GM21381 (cell line): ENCODE measurements around the gene MUC22.
"Not testable (repeated sequence)": the region's sequence is repeated elsewhere in the genome, so short reads cannot be mapped to it uniquely, and the experiment has no call there.

Experiments
- ATAC-seq: cut with Tn5 transposase; IDR thresholded peaks from one replicate; pipeline ENCODE4 v1.9.1; 2021; ENCODE audit warnings: mild to moderate bottlenecking, moderate library complexity; ENCODE audit not compliant: unreplicated experiment

The MUC22 gene

DNA sequence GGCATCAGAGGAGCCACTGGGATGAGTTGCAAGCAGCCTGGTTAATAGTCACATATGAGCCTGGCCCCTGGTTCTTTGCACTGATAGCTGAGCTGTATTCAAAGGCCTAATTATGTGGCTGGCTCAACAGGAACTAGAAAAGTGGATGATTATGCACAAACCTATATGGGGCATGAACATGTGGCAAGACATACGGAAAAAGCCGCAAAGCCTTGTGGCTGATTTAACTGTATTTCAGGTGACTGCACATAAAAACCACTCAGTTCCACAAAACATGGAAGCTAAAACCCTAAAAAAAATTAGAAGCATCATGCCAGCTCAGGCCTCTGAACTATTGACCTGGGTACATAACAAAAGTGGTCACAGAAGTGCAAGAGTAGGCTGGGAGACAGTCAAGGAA is 13.0 kb upstream of the MUC22 start:
- ATAC-seq: no peak

DNA sequence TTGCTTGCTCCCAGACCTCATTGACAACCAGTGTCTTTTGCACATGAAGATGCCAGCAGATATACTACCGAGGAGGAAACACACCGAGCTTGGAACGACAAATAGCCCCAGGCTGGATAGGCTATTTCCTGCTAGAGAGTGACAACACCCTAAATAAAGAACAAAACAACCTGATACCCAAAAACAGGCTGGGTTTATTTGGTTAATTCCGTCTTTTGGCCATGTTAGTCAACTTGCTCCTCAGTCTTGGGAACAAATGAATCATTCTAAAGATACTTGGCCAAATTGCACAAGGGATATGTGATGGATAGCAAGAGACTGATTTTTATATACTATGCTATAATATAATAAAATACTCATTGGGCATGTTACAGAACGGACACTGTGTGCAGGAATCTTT is 11.5 kb upstream of the MUC22 start:
- no peak for ATAC-seq

- ATAC-seq: not testable (repeated sequence)
Measured at GRCh38 chr6:31000067-31000860, 10.0 kb upstream of the MUC22 start.

- no peak for ATAC-seq
Measured at GRCh38 chr6:31001281-31001888, 8.9 kb upstream of the MUC22 start.

GRCh38 chr6:31002471-31002870 is 7.8 kb upstream of the MUC22 start:
- no peak for ATAC-seq

GRCh38 chr6:31004794-31005193 is 5.5 kb upstream of the MUC22 start:
- no peak for ATAC-seq

DNA sequence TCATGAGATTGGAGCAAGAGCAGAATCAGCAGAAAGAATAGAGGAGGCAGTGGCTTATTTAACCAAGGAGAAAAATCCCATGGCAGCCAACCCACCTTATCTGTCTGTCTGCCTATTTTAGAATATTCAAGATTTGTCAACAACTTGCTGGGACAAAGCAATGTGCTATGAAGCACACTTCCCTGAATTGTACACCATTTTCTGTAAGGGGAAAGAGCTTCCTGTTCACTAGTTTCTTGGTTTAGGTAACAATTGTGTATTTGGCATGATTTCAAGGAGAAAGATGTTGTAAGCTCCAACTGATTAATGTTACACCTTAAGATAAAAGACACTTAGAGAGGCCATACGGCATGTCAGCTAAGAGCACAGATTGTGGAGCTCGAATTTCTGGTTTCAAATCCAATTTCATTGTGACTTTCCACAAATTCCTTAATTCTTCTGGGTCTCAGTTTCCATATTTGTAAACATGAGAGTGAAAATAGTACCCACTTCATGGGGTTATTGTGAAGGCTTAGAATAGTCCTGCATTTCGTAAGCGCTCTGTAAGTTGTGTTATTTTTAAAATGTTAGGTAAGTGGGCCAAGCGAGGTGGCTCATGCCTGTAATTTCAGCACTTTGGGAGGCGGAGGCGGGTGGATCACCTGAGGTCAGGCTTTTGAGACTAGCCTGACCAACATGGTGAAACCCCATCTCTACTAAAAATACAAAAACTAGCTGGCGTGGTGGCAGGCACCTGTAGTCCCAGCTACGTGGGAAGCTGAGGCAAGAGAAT is 4.8 kb upstream of the MUC22 start:
- no peak for ATAC-seq

GRCh38 chr6:31007694-31008093 is 2.6 kb upstream of the MUC22 start:
- ATAC-seq: no peak

GRCh38 chr6:31008165-31008564 is 2.1 kb upstream of the MUC22 start:
- ATAC-seq: no peak

- no peak for ATAC-seq
Measured at GRCh38 chr6:31009731-31010130, 543 bp upstream of the MUC22 start.

DNA sequence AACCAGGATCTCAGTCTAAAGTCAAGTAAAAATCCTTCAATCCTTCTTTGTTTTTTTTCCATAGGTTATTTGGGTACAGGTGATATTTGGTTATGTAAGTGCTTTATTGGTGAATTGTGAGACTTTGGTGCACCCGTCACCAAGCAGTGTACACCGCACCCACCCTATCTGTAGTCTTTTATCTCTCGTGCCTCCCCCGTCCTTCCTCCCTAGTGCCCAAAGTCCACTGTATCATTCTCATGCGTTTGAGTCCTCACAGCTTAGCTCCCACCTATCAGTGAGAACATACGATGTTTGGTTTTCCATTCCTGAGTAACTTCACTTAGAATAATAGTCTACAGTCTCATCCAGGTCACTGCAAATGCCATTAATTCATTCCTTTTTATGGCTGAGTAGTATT is 879 bp downstream of the MUC22 start:
- ATAC-seq: no peak

DNA sequence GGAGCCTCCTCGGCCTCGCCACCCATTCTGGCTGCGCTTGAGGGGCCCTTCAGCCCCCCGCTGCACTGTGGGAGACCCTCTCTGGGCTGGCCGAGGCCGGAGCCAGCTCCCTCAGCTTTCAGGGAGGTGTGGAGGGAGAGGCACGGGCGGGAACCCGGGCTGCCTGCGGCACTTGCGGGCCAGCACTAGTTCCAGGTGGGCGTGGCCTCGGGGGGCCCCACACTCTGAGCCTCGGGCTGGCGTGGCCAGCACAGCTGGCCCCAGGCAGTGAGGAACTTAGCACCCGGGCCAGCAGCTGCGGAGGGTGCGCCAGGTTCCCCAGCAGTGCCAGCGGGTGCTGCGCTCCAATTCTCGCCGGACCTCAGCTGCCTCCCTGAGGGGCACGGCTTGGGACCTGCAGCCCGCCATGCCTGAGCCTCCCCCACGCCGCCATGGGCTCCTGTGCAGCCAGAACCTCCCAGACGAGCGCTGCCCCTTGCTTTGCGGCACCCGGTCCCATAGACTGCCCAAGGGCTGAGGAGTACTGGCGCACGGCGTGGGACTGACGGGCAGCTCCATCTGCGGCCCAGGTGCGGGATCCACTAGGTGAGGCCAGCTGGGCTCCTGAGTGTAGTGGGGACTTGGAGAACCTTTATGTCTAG is 6.5 kb downstream of the MUC22 start:
- ATAC-seq: no peak

- not testable (repeated sequence) for ATAC-seq
Measured at GRCh38 chr6:31017436-31017835, 7.2 kb downstream of the MUC22 start.

GRCh38 chr6:31020057-31020456 is 9.8 kb downstream of the MUC22 start:
- no peak for ATAC-seq

DNA sequence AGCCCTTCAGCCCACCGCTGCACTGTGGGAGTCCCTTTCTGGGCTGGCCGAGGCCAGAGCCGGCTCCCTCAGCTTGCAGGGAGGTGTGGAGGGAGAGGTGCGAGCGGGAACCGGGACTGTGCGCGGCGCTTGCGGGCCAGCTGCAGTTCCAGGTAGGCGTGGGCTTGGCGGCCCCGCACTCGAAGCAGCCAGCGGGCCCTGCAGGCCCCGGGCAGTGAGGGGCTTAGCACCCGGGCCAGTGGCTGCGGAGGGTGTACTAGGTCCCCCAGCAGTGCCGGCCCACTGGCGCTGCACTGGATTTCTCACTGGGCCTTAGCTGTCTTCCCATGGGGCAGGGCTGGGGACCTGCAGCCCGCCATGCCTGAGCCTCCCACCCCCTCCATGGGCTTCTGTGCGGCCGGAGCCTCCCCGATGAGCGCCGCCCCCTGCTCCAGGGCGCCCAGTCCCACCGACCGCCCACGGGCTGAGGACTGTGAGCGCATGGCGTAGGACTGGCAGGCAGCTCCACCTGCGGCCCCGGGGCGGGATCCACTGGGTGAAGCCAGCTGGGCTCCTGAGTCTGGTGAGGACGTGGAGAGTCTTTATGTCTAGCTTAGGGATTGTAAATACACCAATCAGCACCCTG is 10.5 kb downstream of the MUC22 start:
- not testable (repeated sequence) for ATAC-seq

GRCh38 chr6:31021705-31022531 is 11.6 kb downstream of the MUC22 start:
- ATAC-seq: not testable (repeated sequence)

- no peak for ATAC-seq
Measured at GRCh38 chr6:31025595-31025994, 15.3 kb downstream of the MUC22 start.

DNA sequence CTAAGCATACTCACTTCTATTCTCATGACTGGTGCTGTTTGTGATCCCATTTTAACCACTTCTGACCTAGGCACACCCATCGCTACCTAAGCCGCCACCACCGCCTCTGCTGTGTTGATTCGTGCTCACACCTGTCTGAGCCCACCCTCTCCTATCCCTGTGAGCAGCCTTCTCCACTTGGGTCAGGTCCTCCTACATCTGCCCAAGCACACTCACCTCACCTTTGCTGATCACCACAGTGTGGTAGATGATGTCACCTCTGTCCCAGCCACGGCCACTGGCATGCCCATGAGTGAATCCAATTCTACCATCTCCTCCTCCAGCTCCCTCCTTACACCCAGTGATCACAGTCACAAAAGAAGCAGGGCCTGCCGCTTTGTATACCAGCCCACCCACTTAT is 20.8 kb downstream of the MUC22 start:
- ATAC-seq: no peak

GRCh38 chr6:31033075-31033474 is 22.8 kb downstream of the MUC22 start:
- ATAC-seq: no peak

GRCh38 chr6:31035862-31036497 is 25.7 kb downstream of the MUC22 start:
- ATAC-seq: no peak
